HCT116 (cell line): ENCODE measurements around the gene FCHSD2. TPM values are rescaled to one million over a fixed set of nuclear protein-coding genes. Genes with fewer than 3 reads are reported as not detected.

ENCODE experiments used
- ATAC-seq: fragments of 200-7000 bp; cut with Tn5 transposase; 2 replicates; pipeline ENCODE4 v1.9.1; 2020; ENCODE audit warnings: mild to moderate bottlenecking, moderate library complexity
- BruUV-seq: library from RNA; stranded (reverse); fragments of 400-500 nt; replicated peaks from 2 replicates; lab custom pipeline; 2021; lab: Mats Ljungman, UMichigan
- CTCF ChIA-PET: fragments of 300-600 bp; sonication (Branson Sonifier 250); formaldehyde crosslinking; loops from one replicate; lab custom pipeline; 2021; ENCODE audit warnings: antibody characterized with exemption; lab: Charles Lee
- POLR2A ChIA-PET: fragments of 300-600, 350-600 bp; sonication (Branson Sonifier 250); formaldehyde crosslinking; loops from one replicate; lab custom pipeline; 2021; ENCODE audit warnings: antibody characterized with exemption; lab: Charles Lee
- RAD21 ChIA-PET, 2 experiments: fragments of 300-600 bp; sonication (Branson Sonifier 250); formaldehyde crosslinking; loops; one replicate each; lab custom pipeline; 2023; ENCODE audit warnings: low total read pairs in 2 of 2; ENCODE audit not compliant: uncharacterized antibody in 2 of 2, unreplicated experiment in 2 of 2, low non-redundant PET in 1 of 2; lab: Charles Lee
- DNase-seq: peaks from one replicate; pipeline ENCODE4 v3.0.0-alpha.2; 2010; ENCODE audit warnings: low read depth, low spot score
- H2AFZ ChIP-seq: fragments of 200-600 bp; shearing (Covaris generic), sonication (generic); 2 replicates; pipeline ENCODE4 v1.6.1; 2017; ENCODE audit warnings: low read depth, mixed run types, mixed read lengths, antibody characterized with exemption, low read length; ENCODE audit not compliant: poor library complexity, severe bottlenecking
- H3K27ac ChIP-seq: 2 replicates; pipeline ENCODE4 v1.5.1; 2012; ENCODE audit warnings: low read depth, low read length
- H3K27me3 ChIP-seq: fragments of 200-600 bp; sonication (generic); 2 replicates; pipeline ENCODE4 v1.6.1; 2016; ENCODE audit warnings: mixed run types, low read length, mixed read lengths; ENCODE audit not compliant: insufficient read depth
- H3K36me3 ChIP-seq, 2 experiments: fragments of 200-500 bp in 1 of 2; fragments of 200-600 bp in 1 of 2; sonication (Bioruptor generic) in 1 of 2; sonication (generic) in 1 of 2; 2 replicates each; pipeline versions ENCODE4 v1.5.1 to v1.6.1; 2014 to 2016; ENCODE audit warnings: low read length in 2 of 2, inconsistent platforms in 1 of 2, mixed read lengths in 1 of 2, mixed run types in 1 of 2; ENCODE audit not compliant: insufficient read depth in 2 of 2, control insufficient read depth in 1 of 2
- H3K4me1 ChIP-seq, 2 experiments: fragments of 200-600 bp in 1 of 2; sonication (generic) in 1 of 2; 2 replicates each; pipeline versions ENCODE4 v1.5.1 to v1.6.1; 2012 to 2017; ENCODE audit warnings: low read length in 2 of 2, inconsistent platforms in 1 of 2, mild to moderate bottlenecking in 1 of 2, mixed read lengths in 1 of 2, mixed run types in 1 of 2, moderate library complexity in 1 of 2; ENCODE audit not compliant: insufficient read depth in 2 of 2, control insufficient read depth in 1 of 2
- H3K4me2 ChIP-seq: fragments of 200-600 bp; sonication (generic); 2 replicates; pipeline ENCODE4 v1.6.1; 2017; ENCODE audit warnings: mixed run types, low read length, mixed read lengths
- H3K4me3 ChIP-seq, 2 experiments: fragments of 200-600 bp in 1 of 2; sonication (generic) in 1 of 2; replicated peaks in 1 of 2; 2 replicates each; pipeline ENCODE4 v1.5.1; 2011 to 2016; ENCODE audit warnings: low read length in 2 of 2, control low read depth in 1 of 2, low read depth in 1 of 2, mild to moderate bottlenecking in 1 of 2, mixed read lengths in 1 of 2, mixed run types in 1 of 2
- H3K79me2 ChIP-seq: fragments of 200-600 bp; sonication (generic); 2 replicates; pipeline ENCODE4 v1.6.1; 2017; ENCODE audit warnings: mild to moderate bottlenecking, mixed run types, low read length, moderate library complexity, mixed read lengths; ENCODE audit not compliant: insufficient read depth
- H3K9ac ChIP-seq: fragments of 200-600 bp; sonication (generic); 2 replicates; pipeline ENCODE4 v1.6.1; 2016; ENCODE audit warnings: low read length, mixed read lengths
- H3K9me2 ChIP-seq: fragments of 200-600 bp; sonication (generic), shearing (Covaris generic); 2 replicates; pipeline ENCODE4 v1.6.1; 2017; ENCODE audit warnings: mixed run types, mild to moderate bottlenecking, moderate library complexity; ENCODE audit not compliant: insufficient read depth
- H3K9me3 ChIP-seq, 2 experiments: fragments of 200-500 bp in 1 of 2; fragments of 200-600 bp in 1 of 2; sonication (Bioruptor generic) in 1 of 2; sonication (generic) in 1 of 2; 2 replicates each; pipeline ENCODE4 v1.6.1; 2014 to 2017; ENCODE audit warnings: low read length in 2 of 2, mixed read lengths in 2 of 2, inconsistent platforms in 1 of 2, low read depth in 1 of 2, mild to moderate bottlenecking in 1 of 2, mixed run types in 1 of 2, moderate library complexity in 1 of 2; ENCODE audit not compliant: control insufficient read depth in 1 of 2, insufficient read depth in 1 of 2
- H4K20me1 ChIP-seq: fragments of 200-600 bp; sonication (generic), shearing (Covaris generic); 2 replicates; pipeline ENCODE4 v1.6.1; 2017; ENCODE audit warnings: mixed run types, mild to moderate bottlenecking, moderate library complexity; ENCODE audit not compliant: insufficient read depth
- ATF3 ChIP-seq: IDR thresholded peaks from 2 replicates; pipeline ENCODE4 v1.6.1; 2012
- CEBPB ChIP-seq: IDR thresholded peaks from 2 replicates; pipeline ENCODE4 v1.6.1; 2012; ENCODE audit warnings: low read depth
- CTCF ChIP-seq, 3 experiments: fragments of 200-600 bp in 1 of 3; sonication (generic) in 1 of 3; IDR thresholded peaks in 2 of 3; conservative IDR thresholded peaks in 1 of 3; 2 replicates each; pipeline ENCODE4 v1.5.1; 2012 to 2017; ENCODE audit warnings: low read depth in 2 of 3, low read length in 2 of 3, antibody characterized with exemption in 1 of 3, borderline replicate concordance in 1 of 3, control low read depth in 1 of 3, mild to moderate bottlenecking in 1 of 3, mixed read lengths in 1 of 3, mixed run types in 1 of 3, moderate library complexity in 1 of 3; ENCODE audit not compliant: insufficient read depth in 1 of 3
- EGR1 ChIP-seq: IDR thresholded peaks from 2 replicates; pipeline ENCODE4 v1.6.1; 2012; ENCODE audit warnings: low read depth
- FOSL1 ChIP-seq: IDR thresholded peaks from 2 replicates; pipeline ENCODE4 v1.6.1; 2012; ENCODE audit warnings: low read depth
- JUND ChIP-seq: IDR thresholded peaks from 2 replicates; pipeline ENCODE4 v1.6.1; 2012
- MAX ChIP-seq: IDR thresholded peaks from 2 replicates; pipeline ENCODE4 v1.6.1; 2012
- POLR2A ChIP-seq: IDR thresholded peaks from 2 replicates; pipeline ENCODE4 v1.7.0; 2011; ENCODE audit warnings: borderline replicate concordance; ENCODE audit not compliant: insufficient read depth, insufficient read length; ENCODE audit errors: extremely low read depth
- RAD21 ChIP-seq: IDR thresholded peaks from 2 replicates; pipeline ENCODE4 v1.6.1; 2012; ENCODE audit warnings: low read depth, mild to moderate bottlenecking
- REST ChIP-seq: IDR thresholded peaks from 2 replicates; pipeline ENCODE4 v1.6.1; 2012; ENCODE audit warnings: low read depth
- SIN3A ChIP-seq: IDR thresholded peaks from 2 replicates; pipeline ENCODE4 v1.6.1; 2012; ENCODE audit warnings: low read depth
- SP1 ChIP-seq: IDR thresholded peaks from 2 replicates; pipeline ENCODE4 v1.6.1; 2012; ENCODE audit warnings: low read depth
- SRF ChIP-seq: IDR thresholded peaks from 2 replicates; pipeline ENCODE4 v1.6.1; 2012; ENCODE audit warnings: low read depth
- YY1 ChIP-seq: IDR thresholded peaks from 2 replicates; pipeline ENCODE4 v1.6.1; 2011; ENCODE audit warnings: low read length, low read depth, moderate library complexity, mild to moderate bottlenecking; ENCODE audit not compliant: insufficient replicate concordance; ENCODE audit errors: extremely low read depth
- ZBTB33 ChIP-seq: IDR thresholded peaks from 2 replicates; pipeline ENCODE4 v1.6.1; 2011; ENCODE audit warnings: mild to moderate bottlenecking, low read length, moderate library complexity; ENCODE audit not compliant: insufficient replicate concordance; ENCODE audit errors: extremely low read depth
- ZNF274 ChIP-seq: fragments of 200-500 bp; sonication (Bioruptor generic); IDR thresholded peaks from 2 replicates; pipeline ENCODE4 v1.6.1; 2014; ENCODE audit warnings: mild to moderate bottlenecking, low read depth, low read length, inconsistent platforms
- intact Hi-C: fragments of 100-400 bp; cut with micrococcal nuclease; formaldehyde crosslinking; loops from 2 replicates; pipeline ENCODE4 v1.10.0; 2022
- total RNA-seq: library from RNA; stranded (reverse); gene quantifications from one replicate; pipeline ENCODE4 v1.2.1, GENCODE V29; 2021; ENCODE audit not compliant: unreplicated experiment

Gene FCHSD2
- total RNA-seq, 1 experiment from 2014 or later, result 15.0 TPM

GRCh38 chr11:72842653-72843330, 299.3 kb downstream of the FCHSD2 start:
- no peaks in the 10 kb centered on the region for H3K27me3 ChIP-seq
- ATAC-seq (no peak), DNase-seq (no peak)
- H3K9me3 ChIP-seq, result no peaks in the 10 kb centered on the region
- 0 out of 4 replicates have a peak, but pooled peaks cover 0 to 4% of the 10 kb centered on the region in 2 experiments for H3K36me3 ChIP-seq
- H3K79me2 ChIP-seq, result no peaks in the 10 kb centered on the region
- POLR2A ChIA-PET, result no interaction called here
- H2AFZ ChIP-seq, result no peak overlapping the region
- no peak overlapping the region for H3K4me3 ChIP-seq
- intact Hi-C loops, result no loop called here
- no peak overlapping the region for H3K9ac ChIP-seq
- CTCF ChIA-PET, result no interaction called here
- no TSS peak for BruUV-seq
- RAD21 ChIA-PET, result no interaction called here
- no peaks in the 10 kb centered on the region for H4K20me1 ChIP-seq
- TF ChIP-seq CTCF (IDR thresholded peaks at IDR 0.05 in 2 of 3, conservative IDR thresholded peaks at IDR 0.05 in 1 of 3; ENCODE audit: borderline replicate concordance in 1 of 3, insufficient read depth in 1 of 3, low read depth in 2 of 3, low read length in 2 of 3) (no peak), MAX (no peak), REST (no peak), FOSL1 (no peak), SP1 (no peak), ZNF274 (no peak), EGR1 (no peak), JUND (no peak), SIN3A (no peak), SRF (no peak), ATF3 (no peak), POLR2A (no peak), RAD21 (no peak), YY1 (no peak), ZBTB33 (no peak), CEBPB (no peak)
- H3K9me2 ChIP-seq, result no peaks in the 10 kb centered on the region
- no peak overlapping the region for H3K4me2 ChIP-seq
- no peak overlapping the region for H3K27ac ChIP-seq
- peaks cover 9 to 11% of the 10 kb centered on the region in 2 experiments for H3K4me1 ChIP-seq
